Stimulated activated CD8-positive, alpha-beta memory T cell treated with anti-CD3 and anti-CD28 coated beads, Interleukin-15, amount 100 ng/mL, for 24 hours (primary cell): ENCODE measurements around the gene ZNF438.
"Not testable (repeated sequence)": the region's sequence is repeated elsewhere in the genome, so short reads cannot be mapped to it uniquely, and the experiment has no call there.

ENCODE experiments used
- DNase-seq: peaks from one replicate; pipeline ENCODE4 v3.0.0-alpha.2; 2020; ENCODE audit warnings: low read depth

ZNF438 gene

GRCh38 chr10:30803058-30803457 is 228.6 kb downstream of the ZNF438 start:
- DNase-seq = no peak

- DNase-seq = no peak
Measured at GRCh38 chr10:30800368-30800767, 231.3 kb downstream of the ZNF438 start.

GRCh38 chr10:30798646-30799185 is 232.9 kb downstream of the ZNF438 start:
- no peak for DNase-seq

- DNase-seq = not testable (repeated sequence)
Measured at GRCh38 chr10:30795024-30795423, 236.6 kb downstream of the ZNF438 start.
